Body of pancreas (tissue), 4 donors: ENCODE data around the gene MAP3K7CL. TPM values are rescaled to one million over a fixed set of nuclear protein-coding genes. Genes with fewer than 3 reads are reported as not detected.
"Not testable (repeated sequence)": the region's sequence is repeated elsewhere in the genome, so short reads cannot be mapped to it uniquely, and the experiment has no call there.

ENCODE experiments used
- ATAC-seq: fragments of 150-250 bp; one replicate; pipeline ENCODE4 v1.9.1; 2016
- DNase-seq, 4 donors: peaks; one replicate each; pipeline ENCODE4 v3.0.0-alpha.2; 2019
- H3K27ac ChIP-seq, 4 donors: fragments of 200-600 bp; sonication (generic); 1 replicate in 3 of 4; 2 replicates in 1 of 4; pipeline versions ENCODE4 v1.5.1 to v1.6.1; 2016 to 2019; ENCODE audit warnings: mild to moderate bottlenecking in 1 of 4, mixed read lengths in 1 of 4, moderate library complexity in 1 of 4
- H3K27me3 ChIP-seq, 2 donors: fragments of 200-600 bp; sonication (generic); one replicate each; pipeline ENCODE4 v1.6.0; 2016; ENCODE audit warnings: mild to moderate bottlenecking in 1 of 2
- H3K36me3 ChIP-seq, 2 donors: fragments of 200-600 bp; sonication (generic); replicated peaks in 1 of 2; 2 replicates each; pipeline ENCODE4 v1.5.1; 2016; ENCODE audit warnings: low read depth in 2 of 2; ENCODE audit not compliant: insufficient read depth in 1 of 2
- H3K4me1 ChIP-seq: fragments of 200-600 bp; sonication (generic); one replicate; pipeline ENCODE4 v1.6.0; 2016
- H3K4me3 ChIP-seq, 2 donors: fragments of 200-600 bp; sonication (generic); 1 replicate in 1 of 2; 2 replicates in 1 of 2; pipeline ENCODE4 v1.5.1; 2016 to 2019
- H3K9me3 ChIP-seq, 3 donors: fragments of 200-600 bp; sonication (generic); 1 replicate in 2 of 3; 2 replicates in 1 of 3; pipeline ENCODE4 v1.5.1; 2016
- CTCF ChIP-seq, 7 experiments: fragments of 450-650 bp in 4 of 7; fragments of 200-600 bp in 3 of 7; sonication (generic) in 3 of 7; IDR thresholded peaks; one replicate each; pipeline ENCODE4 v1.5.1; 2016 to 2019; ENCODE audit warnings: antibody characterized with exemption in 7 of 7
- POLR2A ChIP-seq, 3 donors: fragments of 450-650 bp; IDR thresholded peaks; one replicate each; pipeline ENCODE4 v1.6.1; 2016; ENCODE audit warnings: antibody characterized with exemption in 3 of 3, mild to moderate bottlenecking in 2 of 3
- WGBS, 2 donors: methylation state at CpG; one replicate each; pipeline ENCODE4 v1.1.5; 2017; 5-methylcytosine and 5-hydroxymethylcytosine counted together
- intact Hi-C: fragments of 100-400 bp; cut with DNase I; formaldehyde crosslinking; loops from one replicate; pipeline ENCODE4 v1.15.1; 2023
- total RNA-seq, 2 donors: library from RNA; depleted of rRNA; stranded (reverse); fragments of >200 nt; gene quantifications; one replicate each; pipeline ENCODE4 v1.1.0, GENCODE V29; 2016

The MAP3K7CL gene
- total RNA-seq, 2 donors from 2014 or later: 5.2 to 12.5 TPM

- no peak overlapping the region for H3K4me3 ChIP-seq
- ATAC-seq (no peak), DNase-seq (no peak)
- intact Hi-C loops: loop anchor here (10.0 kb wide), 1 partner anchor 139 kb away; the partner anchor contains the start of gene BACH1
- H3K9me3 ChIP-seq: no peaks in the 10 kb centered on the region
- no peaks in the 10 kb centered on the region for H3K36me3 ChIP-seq
- TF ChIP-seq POLR2A (IDR thresholded peaks at IDR 0.05): no peak
- no peak for TF ChIP-seq CTCF (IDR thresholded peaks at IDR 0.05)
- H3K27me3 ChIP-seq: no peaks in the 10 kb centered on the region
- no peak overlapping the region for H3K27ac ChIP-seq
- 83 to 97% methylated on average over 2 of the region's 2 CpGs for WGBS, 2 donors
- H3K4me1 ChIP-seq: no peaks in the 10 kb centered on the region
Measured at GRCh38 chr21:29155933-29156260, 25.5 kb downstream of the MAP3K7CL start.

GRCh38 chr21:29157080-29157479 is 26.6 kb downstream of the MAP3K7CL start:
- Histone ChIP-seq H3K27me3 (no peaks in the 10 kb centered on the region), H3K9me3 (no peaks in the 10 kb centered on the region), H3K36me3 (no peaks in the 10 kb centered on the region), H3K4me3 (no peak overlapping the region), H3K27ac (no peak overlapping the region), H3K4me1 (no peaks in the 10 kb centered on the region)
- ATAC-seq (no peak), DNase-seq (no peak)
- no peak for TF ChIP-seq CTCF (IDR thresholded peaks at IDR 0.05)
- TF ChIP-seq POLR2A (IDR thresholded peaks at IDR 0.05): no peak
- intact Hi-C loops: loop anchor here (10.0 kb wide), 1 partner anchor 138 kb away; the partner anchor contains the start of gene BACH1
- 66 to 72% methylated on average over 2 of the region's 2 CpGs for WGBS, 2 donors

- intact Hi-C loops: loop anchor here (5.0 to 10.0 kb wide), 2 partner anchors 135 to 212 kb away; partner anchors contain the start of gene BACH1
- Histone ChIP-seq H3K4me3 (no peak overlapping the region), H3K27ac (no peak overlapping the region), H3K4me1 (no peaks in the 10 kb centered on the region), H3K36me3 (no peaks in the 10 kb centered on the region), H3K9me3 (no peaks in the 10 kb centered on the region), H3K27me3 (no peaks in the 10 kb centered on the region)
- TF ChIP-seq CTCF (IDR thresholded peaks at IDR 0.05) (no peak), POLR2A (IDR thresholded peaks at IDR 0.05) (no peak)
- ATAC-seq: no peak
- DNase-seq: no peak
- 83 to 90% methylated on average over 4 of the region's 4 CpGs for WGBS, 2 donors
Measured at GRCh38 chr21:29159842-29160241, 29.4 kb downstream of the MAP3K7CL start.

GRCh38 chr21:29162825-29163224 is 32.4 kb downstream of the MAP3K7CL start:
- peak overlapping the region in 1 of 4 donors; percentile 61 for H3K27ac ChIP-seq
- intact Hi-C loops: loop anchor here (5.0 kb wide), 1 partner anchor 209 kb away; no protein-coding TSS in a partner anchor
- not testable (repeated sequence) for H3K36me3 ChIP-seq, H3K4me1 ChIP-seq, H3K4me3 ChIP-seq, H3K27me3 ChIP-seq, H3K9me3 ChIP-seq
- DNase-seq: peak in 2 of 4 donors; percentile 15 to 46
- WGBS, 2 donors: 62 to 67% methylated on average over 9 of the region's 9 CpGs
- ATAC-seq: peak; percentile 42

- DNase-seq (peak in 1 of 4 donors; percentile 13), ATAC-seq (peak; percentile 38)
- Histone ChIP-seq H3K36me3 (no peaks in the 10 kb centered on the region), H3K4me3 (no peak overlapping the region), H3K4me1 (no peaks in the 10 kb centered on the region), H3K27ac (peak overlapping the region in 1 of 4 donors; percentile 61), H3K9me3 (no peaks in the 10 kb centered on the region), H3K27me3 (no peaks in the 10 kb centered on the region)
- TF ChIP-seq POLR2A (IDR thresholded peaks at IDR 0.05): no peak
- TF ChIP-seq CTCF (IDR thresholded peaks at IDR 0.05): no peak
- 69 to 72% methylated on average over 9 of the region's 9 CpGs for WGBS, 2 donors
- intact Hi-C loops: loop anchor here (5.0 kb wide), 1 partner anchor 209 kb away; no protein-coding TSS in a partner anchor
Measured at GRCh38 chr21:29163341-29164115, 33.1 kb downstream of the MAP3K7CL start.
